HG03565 (cell line): ENCODE data around the gene PLCH1.
"Not testable (repeated sequence)": the region's sequence is repeated elsewhere in the genome, so short reads cannot be mapped to it uniquely, and the experiment has no call there.

Experiments
- ATAC-seq: cut with Tn5 transposase; IDR thresholded peaks from one replicate; pipeline ENCODE4 v1.9.1; 2021; ENCODE audit warnings: mild to moderate bottlenecking, moderate library complexity; ENCODE audit not compliant: unreplicated experiment

The PLCH1 gene

DNA sequence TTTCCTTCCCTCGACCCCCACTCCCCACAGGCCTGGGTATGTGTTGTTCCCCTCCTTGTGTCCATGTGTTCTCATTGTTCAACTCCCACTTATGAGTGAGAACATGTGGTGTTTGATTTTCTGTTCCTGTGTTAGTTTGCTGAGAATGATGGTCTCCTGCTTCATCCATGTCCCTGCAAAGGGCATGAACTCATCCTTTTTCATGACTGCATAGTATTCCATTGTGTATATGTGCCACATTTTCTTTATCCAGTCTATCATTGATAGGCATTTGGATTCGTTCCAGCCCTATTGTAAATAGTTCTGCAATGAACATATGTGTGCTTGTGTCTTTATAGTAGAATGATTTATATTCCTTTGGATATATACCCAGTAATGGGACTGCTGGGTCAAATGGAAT is 350.0 kb downstream of the PLCH1 start:
- ATAC-seq, result not testable (repeated sequence)

DNA sequence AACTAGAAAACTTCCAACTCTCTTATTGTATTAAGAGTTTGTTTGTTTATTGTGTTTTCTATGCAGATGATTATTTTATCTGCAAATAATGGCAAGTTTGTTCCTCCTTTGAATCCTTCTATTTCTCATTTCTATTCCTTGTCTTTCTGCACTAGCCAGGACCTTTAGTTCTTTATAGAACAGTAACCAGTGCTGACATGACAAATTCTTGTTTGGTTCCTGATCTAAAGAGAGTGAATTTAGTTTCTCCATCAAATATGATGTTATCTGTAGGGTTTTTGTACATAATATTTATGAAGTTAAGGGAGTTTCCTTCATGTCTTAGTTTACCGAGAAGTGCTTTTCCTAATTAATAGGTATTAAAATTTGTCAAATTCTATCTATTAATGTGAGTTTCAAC is 350.6 kb downstream of the PLCH1 start:
- no peak for ATAC-seq

DNA sequence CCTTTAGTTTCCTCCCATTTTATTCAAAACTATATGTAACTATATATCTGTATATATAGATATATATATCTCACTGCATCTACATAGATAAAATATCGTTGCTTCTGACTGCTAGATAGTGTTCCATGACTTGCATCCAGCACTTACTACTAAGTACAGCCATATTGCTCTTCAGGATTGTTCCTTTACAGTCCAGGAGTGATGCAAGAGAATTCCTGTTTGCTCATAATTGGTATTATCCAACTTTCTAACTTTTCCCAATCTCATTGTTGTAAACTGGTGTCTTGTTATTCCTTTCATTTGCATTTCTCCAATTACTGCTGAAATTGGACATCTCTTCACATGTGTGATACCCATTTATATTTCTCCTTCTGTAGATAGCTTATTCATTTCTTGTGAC is 351.6 kb downstream of the PLCH1 start:
- ATAC-seq, result no peak

DNA sequence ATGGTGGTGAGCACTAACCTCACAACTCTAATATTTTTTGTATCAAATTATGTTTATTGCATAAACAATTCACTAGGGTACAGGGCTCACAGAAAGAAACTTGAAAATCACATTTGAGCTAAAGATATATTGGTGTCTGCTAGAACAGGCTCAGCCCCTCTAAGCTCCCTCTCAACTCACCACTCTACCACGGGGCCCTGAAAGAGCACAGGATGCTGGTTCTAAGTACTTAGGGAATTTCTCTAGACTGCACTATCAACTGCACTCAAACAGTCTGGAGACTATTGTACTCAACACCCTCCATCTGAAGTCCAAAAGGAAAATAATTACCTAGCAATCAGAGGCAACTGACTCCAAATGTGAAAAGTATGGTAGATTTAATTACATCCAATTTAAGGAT is 352.7 kb downstream of the PLCH1 start:
- no peak for ATAC-seq

DNA sequence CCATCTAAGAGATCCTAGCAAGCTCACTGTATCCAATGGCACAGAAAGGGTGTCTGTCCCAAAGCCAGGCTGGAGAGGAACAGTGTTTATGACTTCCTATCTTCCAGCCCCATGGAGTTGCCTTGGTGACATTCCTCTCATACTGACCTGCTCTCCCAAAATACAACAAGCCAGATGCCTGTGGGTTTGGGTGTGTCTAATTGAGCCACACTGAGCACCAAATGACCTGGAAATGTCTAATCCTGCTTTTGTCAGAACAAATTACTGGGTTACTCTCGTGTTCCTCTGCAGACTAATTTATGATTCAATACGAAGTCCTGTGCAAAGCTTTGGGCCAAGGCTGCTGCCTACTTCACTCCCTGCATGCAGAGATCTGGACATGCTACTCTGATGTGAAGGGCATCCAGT is 353.3 kb downstream of the PLCH1 start:
- no peak for ATAC-seq

DNA sequence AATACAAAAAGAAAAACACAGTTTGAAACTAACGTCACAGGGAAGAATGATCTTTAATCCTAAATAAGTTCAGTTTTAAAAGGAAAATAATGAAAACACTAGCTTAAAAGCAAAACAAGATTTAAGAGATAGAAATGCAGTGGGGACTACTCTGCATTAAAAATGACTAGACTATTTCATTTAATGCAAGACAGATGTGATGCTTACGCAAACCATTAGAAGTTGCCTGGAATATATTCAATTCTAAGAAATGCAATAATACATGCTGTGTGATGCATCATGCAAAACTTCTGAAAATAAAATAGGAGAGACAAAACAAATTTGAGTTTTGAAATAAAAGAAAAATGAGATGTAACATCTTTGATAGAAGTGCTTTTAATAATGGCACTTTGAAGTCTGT is 353.8 kb downstream of the PLCH1 start:
- ATAC-seq, result no peak

DNA sequence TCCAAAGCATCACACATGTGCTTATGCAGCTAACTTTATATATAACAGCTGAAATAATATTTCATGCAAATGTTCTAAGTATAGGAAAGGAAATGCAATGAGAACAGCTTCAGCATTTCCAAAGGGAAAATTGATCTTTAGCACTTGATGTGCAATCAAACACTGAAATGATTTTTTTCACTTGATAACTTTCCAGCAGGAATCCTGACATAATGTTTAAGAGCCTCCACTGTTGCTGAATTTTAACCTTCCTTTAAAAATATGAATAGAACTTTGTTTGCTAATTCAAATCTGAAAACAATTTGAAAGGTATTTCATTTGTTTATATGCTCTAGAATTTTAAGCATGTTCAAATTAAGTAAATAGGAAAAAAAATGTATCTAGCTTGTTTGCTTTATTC is 354.5 kb downstream of the PLCH1 start:
- ATAC-seq, result no peak

DNA sequence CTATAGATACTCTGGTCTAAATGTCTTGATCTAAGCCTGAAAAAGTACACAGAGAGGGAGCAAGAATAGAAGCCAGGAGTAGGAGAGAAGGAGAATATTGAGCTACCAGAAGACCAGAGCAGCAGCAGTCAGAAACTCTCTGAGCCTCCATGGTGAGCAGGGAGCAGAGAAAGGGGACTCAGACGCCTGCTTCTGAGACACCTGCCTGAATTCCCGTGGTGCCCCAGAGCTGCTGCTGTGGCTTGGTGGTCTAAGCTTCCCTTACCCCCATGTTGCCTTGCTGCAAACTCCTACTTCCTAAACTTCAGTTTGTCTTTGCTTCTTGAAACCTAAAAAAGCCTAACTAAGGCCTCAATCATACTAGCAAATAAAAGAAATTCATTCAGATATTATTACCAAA is 356.5 kb downstream of the PLCH1 start:
- no peak for ATAC-seq

DNA sequence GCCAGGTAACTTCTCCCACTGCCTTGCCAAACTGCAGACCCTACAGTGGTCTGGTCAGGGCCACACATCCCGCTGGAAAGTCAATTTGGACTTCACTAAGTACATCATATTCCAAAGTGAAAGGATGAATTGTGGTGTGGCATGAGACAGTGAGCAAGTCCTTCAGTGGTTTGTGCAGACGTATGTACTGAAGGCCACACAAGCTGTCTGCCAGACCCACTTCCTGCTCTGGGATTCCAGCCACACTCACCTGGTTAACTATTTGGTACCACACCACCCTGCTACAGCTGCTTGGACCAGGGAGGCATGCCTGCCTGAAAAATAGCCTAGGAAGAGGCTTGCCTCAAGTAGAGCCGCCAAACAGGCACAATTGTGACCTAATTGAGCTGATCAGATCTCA is 357.3 kb downstream of the PLCH1 start:
- ATAC-seq, result no peak

DNA sequence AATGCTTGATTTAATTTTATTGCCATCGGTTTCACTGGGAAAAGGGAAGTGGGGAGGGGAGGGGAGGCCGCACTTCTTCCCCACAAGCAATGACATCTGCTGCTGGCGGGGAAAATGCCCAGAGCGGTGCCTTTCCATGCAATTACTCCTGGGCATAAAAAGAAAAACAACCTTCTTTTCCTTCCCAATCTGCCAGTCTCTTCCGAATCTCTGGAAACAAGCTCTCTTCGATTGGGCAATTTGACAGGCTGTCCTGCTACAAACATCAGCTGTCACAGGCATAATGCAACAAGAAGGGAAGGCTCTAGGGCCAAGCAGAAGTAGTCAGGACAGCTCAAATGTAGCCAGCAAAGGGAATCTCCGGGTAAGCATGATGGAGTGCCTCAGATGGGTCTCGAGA is 358.0 kb downstream of the PLCH1 start:
- no peak for ATAC-seq

DNA sequence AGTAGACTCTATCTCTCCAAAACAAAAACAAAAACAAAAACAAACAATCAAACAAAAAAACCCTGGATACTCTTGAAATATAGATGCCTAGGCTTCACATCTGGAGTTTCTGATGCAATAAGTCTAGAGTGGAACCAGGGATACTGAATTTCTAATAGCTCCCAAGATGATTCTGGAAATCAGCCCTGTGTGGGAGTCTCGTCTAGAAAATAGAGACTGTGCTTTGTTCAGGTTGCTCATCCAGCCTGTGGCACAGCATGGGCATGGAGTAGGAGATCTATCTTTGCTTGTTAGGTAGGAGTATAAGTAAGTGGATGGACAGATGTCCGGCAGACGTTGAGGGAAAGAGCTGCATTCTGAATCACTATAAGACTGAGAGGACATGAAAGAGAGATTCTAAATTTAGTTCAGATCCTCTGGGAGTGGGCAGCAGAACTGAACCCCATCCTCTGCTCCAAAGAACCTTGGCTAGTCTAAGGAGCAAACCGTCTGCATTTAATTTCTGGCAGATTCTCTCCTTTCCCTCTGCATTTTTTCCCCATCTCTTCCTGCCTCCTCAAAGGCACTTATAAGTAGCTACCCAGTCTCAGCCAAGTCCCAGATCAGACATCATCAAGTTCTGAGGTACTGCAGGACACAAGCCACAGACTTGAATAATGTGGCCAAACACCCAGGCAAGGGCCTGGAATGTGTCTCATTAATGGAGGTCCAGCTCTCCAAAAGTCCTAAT is 358.8 kb downstream of the PLCH1 start:
- ATAC-seq, result no peak

DNA sequence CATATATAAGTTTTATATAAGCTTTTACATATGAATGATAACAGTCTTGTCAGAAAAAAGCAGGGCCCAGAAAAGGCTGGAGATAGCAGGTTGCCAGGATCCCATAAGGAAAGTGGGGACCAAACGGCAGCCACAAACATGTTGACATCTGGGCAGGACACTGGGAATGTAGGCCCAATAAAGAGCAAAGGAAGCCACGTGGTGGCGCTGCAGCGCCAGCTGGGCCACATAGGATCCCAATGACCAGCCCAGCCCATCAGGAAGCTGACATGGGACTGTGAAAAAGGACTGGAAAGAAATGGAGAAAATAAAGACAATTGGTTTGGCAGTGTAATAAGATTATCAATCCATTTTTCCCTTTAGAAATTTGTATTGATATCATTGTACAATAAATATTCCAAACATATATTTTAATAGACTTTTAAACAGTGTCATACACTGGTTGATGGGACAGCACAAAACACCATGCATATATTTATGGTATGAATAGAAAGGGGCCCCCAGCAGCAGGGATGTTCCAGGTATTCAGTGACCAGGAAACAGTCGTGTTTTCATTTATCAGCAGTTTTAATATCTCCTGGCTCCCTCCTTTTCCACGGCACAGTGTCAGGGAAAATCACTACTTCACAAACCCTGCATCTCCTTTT is 362.4 kb downstream of the PLCH1 start:
- ATAC-seq, result peak; percentile 39

DNA sequence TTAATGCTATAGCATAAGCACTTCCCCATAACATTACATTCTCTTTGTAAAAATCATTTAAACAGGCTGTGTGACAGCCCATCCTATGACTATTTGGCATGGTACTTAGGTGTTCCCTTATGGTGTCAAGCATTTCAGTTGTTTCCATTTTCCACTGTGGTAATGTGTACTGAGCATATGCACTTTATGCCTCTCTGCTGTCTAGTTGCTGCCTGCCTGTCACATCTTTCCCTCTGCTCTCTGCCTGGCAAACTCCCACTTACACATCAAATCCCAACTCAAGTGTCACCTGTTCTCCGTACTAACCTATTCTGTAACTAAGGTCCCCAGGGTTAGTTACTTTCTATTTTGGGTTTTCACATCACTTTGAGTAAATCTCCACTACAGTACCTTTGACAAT is 367.0 kb downstream of the PLCH1 start:
- no peak for ATAC-seq

DNA sequence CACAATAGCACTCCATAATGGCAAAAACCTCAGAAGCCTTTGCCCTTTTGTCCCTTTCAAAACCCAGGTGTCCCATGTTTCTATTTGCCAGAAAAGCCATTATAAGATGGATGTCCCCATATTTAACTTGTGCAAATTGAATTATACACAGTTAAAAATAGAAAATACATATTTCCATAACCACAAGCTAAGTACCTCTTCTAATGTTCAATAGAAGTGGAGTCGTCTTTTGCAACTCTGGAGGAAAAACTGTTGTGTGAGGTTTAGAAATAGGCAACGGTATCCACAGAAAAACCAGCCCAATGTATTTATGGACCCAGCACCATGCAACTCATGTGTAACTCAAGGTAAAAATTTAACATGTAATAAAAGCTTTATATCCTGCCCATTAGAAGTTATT is 367.8 kb downstream of the PLCH1 start:
- no peak for ATAC-seq

DNA sequence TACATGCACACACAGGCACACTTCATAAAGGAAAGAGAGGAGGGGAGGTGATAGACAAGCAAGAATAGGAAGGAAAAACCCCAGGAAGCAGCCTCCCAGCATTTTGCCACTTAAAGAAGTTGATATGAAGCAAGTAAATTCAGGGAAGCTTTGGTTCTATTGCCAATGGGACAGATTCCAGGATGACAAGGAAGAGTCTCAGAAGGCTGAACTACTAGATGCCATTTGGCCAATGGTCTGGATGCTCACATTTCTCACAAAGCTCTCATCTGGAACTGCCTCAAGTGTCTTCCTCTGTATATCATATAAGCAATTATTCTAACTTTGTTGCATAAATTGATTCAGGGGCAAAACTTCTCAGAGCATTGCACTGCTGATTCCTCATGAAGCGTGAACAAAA is 372.6 kb downstream of the PLCH1 start:
- no peak for ATAC-seq

DNA sequence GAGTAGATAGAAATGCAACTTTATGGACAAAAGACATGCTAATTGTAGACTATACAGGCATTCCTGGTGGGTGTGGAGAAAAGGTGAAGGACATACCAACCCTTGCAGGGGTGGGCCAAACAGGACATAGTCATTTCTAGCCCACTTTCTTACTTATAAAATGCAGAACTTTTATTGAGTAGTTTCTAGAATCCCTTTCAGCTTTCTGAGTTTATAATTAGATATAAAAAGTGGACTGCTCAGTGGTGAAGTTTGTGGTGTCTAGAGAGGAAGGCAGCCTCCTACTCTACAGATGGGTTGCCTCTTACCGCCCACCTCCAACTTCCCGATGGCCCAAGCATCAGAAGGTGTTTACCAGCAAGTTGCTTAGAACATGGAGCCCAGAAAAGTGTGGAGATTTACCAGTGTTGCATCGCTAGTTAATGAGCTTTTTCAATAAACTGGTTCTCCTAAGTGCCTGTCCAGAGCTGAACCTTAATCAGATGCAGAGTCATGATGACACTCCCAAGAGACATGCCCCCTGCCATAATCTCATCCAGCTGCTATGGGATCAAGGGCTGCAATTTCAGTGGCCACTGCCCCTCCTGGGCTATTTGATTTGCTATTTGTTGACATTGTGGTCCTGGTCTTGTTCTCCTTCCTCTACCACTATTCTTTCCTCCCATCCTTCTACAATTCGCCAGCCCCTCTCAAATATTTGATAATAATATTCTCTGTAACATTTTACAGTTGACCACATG is 373.9 kb downstream of the PLCH1 start:
- no peak for ATAC-seq

DNA sequence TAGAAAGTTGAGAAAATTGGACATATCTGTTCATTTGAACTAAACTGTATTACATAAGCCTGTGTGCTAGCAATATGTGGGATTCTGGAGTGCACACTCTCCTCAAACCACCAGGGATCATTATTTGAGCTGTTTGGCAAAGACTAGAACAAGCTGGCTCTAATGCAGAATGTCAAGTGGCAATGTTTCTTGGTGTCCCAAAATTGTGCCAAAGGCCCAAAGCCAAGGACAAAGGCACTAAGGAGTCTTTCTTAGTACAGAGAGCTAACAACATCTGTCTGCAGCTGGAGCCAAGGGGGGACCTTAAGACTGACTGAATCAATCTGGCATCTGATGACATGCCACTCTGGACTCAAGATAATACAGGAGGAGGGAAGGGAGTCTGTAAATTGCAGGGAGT is 374.7 kb downstream of the PLCH1 start:
- no peak for ATAC-seq

DNA sequence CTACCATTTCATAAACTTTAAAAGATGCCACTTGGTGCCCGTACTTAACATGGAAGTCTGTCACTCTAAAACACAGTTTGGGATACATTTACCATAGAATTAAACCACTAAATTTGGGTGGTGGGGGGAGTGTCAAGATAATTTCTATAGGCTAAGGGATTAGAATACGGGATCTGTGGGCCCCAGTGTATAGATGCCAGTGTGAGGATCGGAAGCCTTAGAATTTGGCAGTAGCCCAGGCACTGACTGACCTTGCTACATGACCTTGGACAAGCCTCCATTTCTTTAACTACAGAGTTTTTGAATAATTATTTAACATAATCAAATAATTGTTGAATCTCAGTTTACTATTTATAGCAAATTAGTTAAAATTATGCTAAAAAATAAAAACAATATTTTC is 375.1 kb downstream of the PLCH1 start:
- no peak for ATAC-seq

DNA sequence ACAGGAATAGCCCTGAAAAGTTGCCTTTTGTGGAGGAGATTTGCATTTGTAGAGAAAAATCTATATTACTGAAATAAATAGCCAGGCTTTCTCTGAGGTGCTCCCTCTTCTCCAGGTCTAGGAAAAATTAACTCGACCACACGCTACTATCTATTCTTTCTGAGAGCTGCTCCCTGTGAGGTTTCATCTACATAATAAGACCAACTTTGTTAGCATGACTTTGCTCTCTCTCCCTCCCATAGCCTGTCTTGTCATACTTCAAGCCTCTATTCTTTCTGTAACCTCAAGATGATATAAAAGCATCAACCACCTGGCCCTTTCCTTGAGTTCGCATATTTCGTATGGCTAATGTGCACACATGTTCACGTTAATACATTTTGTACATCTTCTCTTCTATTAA is 375.6 kb downstream of the PLCH1 start:
- ATAC-seq, result no peak

DNA sequence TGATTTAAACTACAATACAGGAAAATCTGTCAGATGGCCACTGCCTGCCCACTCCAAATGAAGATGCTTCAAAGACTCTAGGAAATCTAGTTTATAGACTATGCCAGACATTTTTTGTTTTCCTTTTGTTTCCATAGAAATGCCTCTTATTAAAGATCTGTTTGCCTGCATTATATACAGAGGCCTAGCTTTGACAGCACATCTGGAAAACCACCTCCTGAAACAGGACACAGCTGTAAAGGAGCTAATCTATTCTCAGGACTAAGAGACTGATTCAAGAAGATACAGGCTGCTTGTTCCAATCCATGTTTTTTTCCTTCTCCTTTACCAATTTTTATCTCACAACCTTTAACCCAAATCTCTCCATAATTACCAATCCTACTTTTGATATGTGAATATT is 376.1 kb downstream of the PLCH1 start:
- no peak for ATAC-seq

DNA sequence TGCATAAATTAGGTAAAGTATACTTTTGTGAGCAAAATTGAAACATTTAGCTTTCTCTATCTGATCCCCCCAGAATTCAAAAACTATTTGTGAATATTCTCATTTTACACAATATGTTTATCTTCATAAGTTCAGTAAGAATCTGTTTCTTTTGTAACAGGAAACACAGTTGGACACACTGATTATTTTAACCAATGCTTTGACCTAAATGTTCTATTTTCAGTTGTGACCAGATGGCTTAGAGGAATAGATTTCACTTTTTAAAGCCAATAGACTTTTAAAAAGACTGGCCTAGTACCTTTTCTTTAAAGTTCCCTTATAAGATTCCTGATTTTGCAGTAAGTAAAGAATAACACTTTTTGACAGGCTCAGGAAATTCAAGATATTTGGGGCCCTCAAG is 377.4 kb downstream of the PLCH1 start:
- no peak for ATAC-seq

DNA sequence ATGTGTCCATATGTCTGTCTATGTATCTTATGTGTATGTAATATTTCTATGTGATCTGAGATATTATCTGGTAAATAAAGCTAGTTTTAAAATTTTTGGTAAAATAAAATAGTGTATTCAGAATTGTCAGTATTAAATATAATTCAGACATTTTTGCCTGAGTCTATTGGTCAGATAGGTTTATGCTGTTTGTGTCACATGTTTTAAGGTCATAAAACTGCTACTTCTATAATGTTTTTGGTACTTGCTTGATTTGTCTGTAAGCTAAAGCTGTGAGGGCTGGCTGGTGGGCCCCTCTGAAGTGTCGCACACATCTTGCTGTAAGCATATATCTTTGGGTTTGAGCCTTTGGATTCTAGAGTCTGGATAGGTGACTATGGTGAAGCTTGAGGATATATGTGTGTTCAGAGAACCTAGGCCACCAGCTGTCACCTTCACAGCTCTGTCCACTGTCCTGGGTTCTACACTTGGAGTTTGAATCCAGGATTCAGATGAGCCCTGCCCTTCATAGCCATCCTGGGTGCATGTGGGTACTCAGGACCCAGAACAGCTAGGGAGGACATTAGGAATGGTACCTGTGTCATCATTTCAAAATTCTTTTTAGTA is 379.6 kb downstream of the PLCH1 start:
- ATAC-seq, result no peak
